Neutrophil (primary cell): ENCODE results near the gene AGRN.
A peak's percentile ranks its signal among the peaks of the same experiment; 100 is the strongest.
"Not testable (repeated sequence)": the region's sequence is repeated elsewhere in the genome, so short reads cannot be mapped to it uniquely, and the experiment has no call there.

Experiments used
- H3K27ac ChIP-seq: fragments of 200-600 bp; sonication (generic); 2 replicates; pipeline ENCODE4 v1.5.1; 2016; ENCODE audit warnings: mild to moderate bottlenecking, moderate library complexity
- H3K27me3 ChIP-seq: fragments of 200-600 bp; sonication (generic); 2 replicates; pipeline ENCODE4 v1.6.0; 2016; ENCODE audit warnings: mild to moderate bottlenecking
- H3K36me3 ChIP-seq: fragments of 200-600 bp; sonication (generic); 2 replicates; pipeline ENCODE4 v1.5.1; 2017
- H3K4me1 ChIP-seq, 2 experiments: fragments of 200-600 bp in 1 of 2; sonication (generic) in 1 of 2; 1 replicate in 1 of 2; 2 replicates in 1 of 2; pipeline versions ENCODE4 v1.5.1 to v1.6.1; 2013 to 2016; ENCODE audit warnings: low read depth in 1 of 2, low read length in 1 of 2, mild to moderate bottlenecking in 1 of 2, moderate library complexity in 1 of 2; ENCODE audit not compliant: control insufficient read depth in 1 of 2, insufficient read depth in 1 of 2
- H3K4me3 ChIP-seq, 2 experiments: fragments of 200-600 bp in 1 of 2; sonication (generic) in 1 of 2; 1 replicate in 1 of 2; 2 replicates in 1 of 2; pipeline ENCODE4 v1.5.1; 2013 to 2016; ENCODE audit warnings: low read depth in 1 of 2, low read length in 1 of 2, mild to moderate bottlenecking in 1 of 2, moderate library complexity in 1 of 2
- H3K9me3 ChIP-seq: fragments of 200-600 bp; sonication (generic); 2 replicates; pipeline ENCODE4 v1.5.1; 2016
- TF ChIP-seq, protein P1 (sequence below): fragments of 200-600 bp; sonication (generic); IDR thresholded peaks from 2 replicates; pipeline ENCODE4 v1.5.1; 2016; ENCODE audit warnings: antibody characterized with exemption

The AGRN gene

DNA sequence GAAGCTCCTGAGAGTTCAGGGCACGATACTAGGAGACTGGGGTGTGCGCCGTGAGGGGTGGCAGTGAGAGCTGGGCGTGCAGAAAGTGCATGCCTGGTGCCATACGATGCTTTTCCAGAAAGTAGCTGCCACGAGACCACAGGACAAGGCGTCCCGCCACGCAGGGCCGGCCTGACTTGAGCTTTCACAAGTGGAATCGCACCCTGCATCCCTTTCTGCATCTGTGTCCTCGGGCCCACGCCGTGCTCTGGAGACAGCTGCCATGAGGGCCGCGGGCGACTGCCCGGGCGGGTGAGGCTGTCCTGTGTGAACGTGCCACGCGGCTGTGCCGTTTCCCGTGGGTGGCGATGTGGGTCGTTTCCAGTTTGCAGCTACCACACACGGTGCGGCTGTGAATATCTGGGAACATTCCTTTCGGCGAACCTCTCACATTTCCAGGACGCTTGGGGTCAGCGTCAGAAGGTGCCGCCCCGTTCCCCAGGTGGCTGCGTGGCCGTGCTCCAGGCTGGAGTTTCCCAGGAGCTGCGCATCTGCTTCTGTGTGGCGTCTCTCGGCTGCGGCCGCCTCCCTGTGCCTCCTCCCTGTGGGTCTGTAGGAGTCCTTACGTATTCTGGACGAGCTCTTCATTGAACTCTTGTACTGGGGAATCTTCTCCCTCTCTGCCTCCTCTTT, 37.0 kb upstream of the AGRN start:
- no peak overlapping the region for H3K27ac ChIP-seq
- H3K36me3 ChIP-seq = no peaks in the 10 kb centered on the region
- H3K4me1 ChIP-seq = no peaks in the 10 kb centered on the region
- no peak overlapping the region for H3K4me3 ChIP-seq
- TF ChIP-seq, protein P1, sequence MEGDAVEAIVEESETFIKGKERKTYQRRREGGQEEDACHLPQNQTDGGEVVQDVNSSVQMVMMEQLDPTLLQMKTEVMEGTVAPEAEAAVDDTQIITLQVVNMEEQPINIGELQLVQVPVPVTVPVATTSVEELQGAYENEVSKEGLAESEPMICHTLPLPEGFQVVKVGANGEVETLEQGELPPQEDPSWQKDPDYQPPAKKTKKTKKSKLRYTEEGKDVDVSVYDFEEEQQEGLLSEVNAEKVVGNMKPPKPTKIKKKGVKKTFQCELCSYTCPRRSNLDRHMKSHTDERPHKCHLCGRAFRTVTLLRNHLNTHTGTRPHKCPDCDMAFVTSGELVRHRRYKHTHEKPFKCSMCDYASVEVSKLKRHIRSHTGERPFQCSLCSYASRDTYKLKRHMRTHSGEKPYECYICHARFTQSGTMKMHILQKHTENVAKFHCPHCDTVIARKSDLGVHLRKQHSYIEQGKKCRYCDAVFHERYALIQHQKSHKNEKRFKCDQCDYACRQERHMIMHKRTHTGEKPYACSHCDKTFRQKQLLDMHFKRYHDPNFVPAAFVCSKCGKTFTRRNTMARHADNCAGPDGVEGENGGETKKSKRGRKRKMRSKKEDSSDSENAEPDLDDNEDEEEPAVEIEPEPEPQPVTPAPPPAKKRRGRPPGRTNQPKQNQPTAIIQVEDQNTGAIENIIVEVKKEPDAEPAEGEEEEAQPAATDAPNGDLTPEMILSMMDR = no peak
- no peaks in the 10 kb centered on the region for H3K9me3 ChIP-seq
- H3K27me3 ChIP-seq = peaks cover 82% of the 10 kb centered on the region

DNA sequence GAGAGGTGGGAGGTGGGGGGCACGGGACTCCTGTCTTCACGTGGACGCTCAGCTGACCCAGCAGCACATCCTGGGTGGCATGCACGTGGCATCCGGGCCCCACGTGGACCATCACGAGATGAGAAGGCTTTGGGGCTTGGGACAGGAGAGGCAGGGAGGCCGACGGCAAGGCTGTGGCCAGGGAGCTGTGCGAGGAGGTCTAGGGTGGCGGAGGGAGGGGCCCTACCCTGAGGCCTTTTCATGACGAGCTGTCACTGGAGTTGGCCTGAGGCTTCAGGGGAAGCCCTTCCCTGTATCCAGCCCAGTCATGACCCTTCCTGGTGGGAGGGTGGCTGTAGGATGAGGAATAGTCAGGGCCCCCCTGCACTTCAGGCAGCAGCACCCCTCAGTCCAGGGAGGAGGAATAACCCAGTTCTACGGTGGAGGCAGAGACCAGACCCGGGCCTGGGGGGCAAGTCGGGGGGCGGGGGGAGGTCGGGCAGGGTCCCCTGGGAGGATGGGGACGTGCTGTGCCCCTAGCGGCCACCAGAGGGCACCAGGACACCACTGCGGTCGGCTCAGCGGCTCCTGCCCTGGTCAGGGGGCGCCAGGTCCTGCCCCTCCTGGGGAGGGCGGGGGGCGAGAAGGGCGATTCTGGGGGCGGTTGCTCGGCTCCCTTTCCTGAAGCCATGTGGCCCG, 36.0 kb upstream of the AGRN start:
- Histone ChIP-seq H3K27ac (no peak overlapping the region), H3K4me1 (no peaks in the 10 kb centered on the region), H3K4me3 (no peak overlapping the region), H3K27me3 (peaks cover 92% of the 10 kb centered on the region), H3K36me3 (no peaks in the 10 kb centered on the region), H3K9me3 (no peaks in the 10 kb centered on the region)
- TF ChIP-seq, protein P1 = peak; percentile 78

DNA sequence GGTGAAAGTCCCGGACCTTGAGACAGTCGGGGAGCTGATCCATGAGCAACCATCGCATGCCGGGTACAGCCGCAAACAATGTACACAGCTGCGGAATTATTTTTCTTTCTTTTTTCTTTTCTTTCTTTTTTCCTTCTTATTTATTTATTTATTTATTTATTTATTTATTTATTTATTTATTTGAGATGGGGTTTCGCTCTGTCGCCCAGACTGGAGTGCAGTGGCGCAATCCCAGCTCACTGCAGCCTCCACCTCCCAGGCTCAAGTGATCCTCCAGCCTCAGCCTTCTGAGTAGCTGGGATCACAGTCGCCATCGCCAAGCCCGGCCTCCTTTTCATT, 35.5 kb upstream of the AGRN start:
- no peak overlapping the region for H3K27ac ChIP-seq
- no peak overlapping the region for H3K4me3 ChIP-seq
- no peaks in the 10 kb centered on the region for H3K36me3 ChIP-seq
- H3K4me1 ChIP-seq = no peaks in the 10 kb centered on the region
- no peaks in the 10 kb centered on the region for H3K9me3 ChIP-seq
- peaks cover 95% of the 10 kb centered on the region for H3K27me3 ChIP-seq
- TF ChIP-seq, protein P1 = no peak

DNA sequence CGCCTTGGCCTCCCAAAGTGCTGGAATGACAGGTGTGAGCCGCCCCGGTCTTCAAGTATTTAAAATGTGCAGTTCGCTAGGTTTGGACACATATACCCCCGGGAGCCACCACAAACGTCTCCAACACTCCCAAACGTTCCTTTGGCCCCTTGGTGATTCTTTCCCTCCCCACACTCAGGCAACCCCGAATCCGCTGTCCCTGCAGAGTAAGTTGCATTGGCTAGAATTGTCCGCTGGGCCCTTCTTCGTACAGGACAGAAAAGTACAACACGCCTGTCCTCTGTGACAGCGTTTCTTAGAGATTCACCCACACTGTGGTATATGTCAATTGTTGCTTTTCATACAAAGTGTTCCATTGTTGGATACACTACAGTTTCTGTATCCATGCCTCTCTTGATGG, 34.8 kb upstream of the AGRN start:
- no peaks in the 10 kb centered on the region for H3K4me1 ChIP-seq
- no peak overlapping the region for H3K27ac ChIP-seq
- TF ChIP-seq, protein P1 = no peak
- no peaks in the 10 kb centered on the region for H3K9me3 ChIP-seq
- H3K27me3 ChIP-seq = peaks cover 98% of the 10 kb centered on the region
- H3K4me3 ChIP-seq = no peak overlapping the region
- no peaks in the 10 kb centered on the region for H3K36me3 ChIP-seq

DNA sequence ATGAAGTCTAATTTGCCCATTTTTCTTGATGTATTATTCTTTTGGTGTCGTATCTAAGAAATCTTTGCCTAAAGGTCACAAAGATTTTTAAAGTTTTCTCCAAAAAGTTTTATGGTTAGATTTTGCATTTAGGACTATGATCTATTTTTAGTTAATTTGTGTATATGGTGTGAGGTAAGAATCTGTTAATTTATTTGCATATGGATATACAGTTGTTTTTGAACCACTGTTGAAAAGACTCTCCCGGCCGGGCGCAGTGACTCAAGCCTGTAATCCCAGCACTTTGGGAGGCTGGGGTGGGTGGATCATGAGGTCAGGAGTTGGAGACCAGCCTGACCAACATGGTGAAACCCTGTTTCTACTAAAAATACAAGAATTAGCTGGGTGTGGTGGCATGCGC, 31.9 kb upstream of the AGRN start:
- not testable (repeated sequence) for H3K27ac ChIP-seq, H3K9me3 ChIP-seq, H3K4me3 ChIP-seq, H3K4me1 ChIP-seq, H3K36me3 ChIP-seq
- peaks cover 95% of the 10 kb centered on the region for H3K27me3 ChIP-seq

DNA sequence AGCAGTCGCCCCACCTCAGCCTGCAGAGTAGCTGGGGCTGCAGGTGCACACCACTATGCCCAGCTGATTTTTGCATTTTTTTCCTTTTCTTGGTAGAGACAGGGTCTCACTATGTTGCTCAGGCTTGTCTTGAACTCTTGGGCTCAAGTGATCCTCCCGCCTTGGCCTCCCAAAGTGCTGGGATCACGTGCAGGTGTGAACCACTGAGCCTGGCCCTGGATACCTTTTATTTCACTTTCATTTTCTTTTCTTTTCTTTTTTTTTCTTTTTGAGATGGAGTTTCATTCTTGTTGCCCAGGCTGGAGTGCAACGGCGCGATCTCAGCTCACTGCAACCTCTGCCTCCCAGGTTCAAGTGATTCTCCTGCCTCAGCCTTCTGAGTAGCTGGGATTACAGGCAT, 28.6 kb upstream of the AGRN start:
- H3K4me1 ChIP-seq, H3K36me3 ChIP-seq, H3K4me3 ChIP-seq, H3K27ac ChIP-seq, H3K9me3 ChIP-seq: not testable (repeated sequence)
- peaks cover 96% of the 10 kb centered on the region for H3K27me3 ChIP-seq
